ENCODE results near the gene FAM227B.
"Not testable (repeated sequence)": the region's sequence is repeated elsewhere in the genome, so short reads cannot be mapped to it uniquely, and the experiment has no call there.

FAM227B gene, protein sequence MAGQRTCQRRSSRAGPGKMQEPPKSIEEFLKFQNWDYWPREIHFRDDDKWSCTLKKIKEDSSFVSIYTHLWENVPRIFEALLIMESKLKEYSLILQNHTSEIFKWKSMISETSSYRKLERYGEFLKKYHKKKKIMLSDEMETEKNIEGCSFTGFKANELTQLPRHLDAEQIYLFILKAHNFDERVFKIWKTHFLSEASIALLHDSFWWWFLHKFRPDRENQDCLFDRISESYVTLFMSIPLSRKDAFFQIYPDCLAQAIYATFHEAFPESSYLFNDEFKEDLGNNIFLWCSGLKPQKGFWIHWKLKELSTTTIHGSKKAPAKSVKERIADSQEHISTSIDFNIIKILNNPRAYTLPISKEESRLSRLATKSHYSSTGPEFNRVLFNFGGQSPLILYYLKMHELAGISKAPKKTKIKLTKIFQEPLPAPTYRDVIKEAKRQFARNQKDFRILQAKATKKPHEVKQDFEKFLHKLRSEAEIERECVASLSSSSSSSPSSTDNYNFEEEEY

DNA sequence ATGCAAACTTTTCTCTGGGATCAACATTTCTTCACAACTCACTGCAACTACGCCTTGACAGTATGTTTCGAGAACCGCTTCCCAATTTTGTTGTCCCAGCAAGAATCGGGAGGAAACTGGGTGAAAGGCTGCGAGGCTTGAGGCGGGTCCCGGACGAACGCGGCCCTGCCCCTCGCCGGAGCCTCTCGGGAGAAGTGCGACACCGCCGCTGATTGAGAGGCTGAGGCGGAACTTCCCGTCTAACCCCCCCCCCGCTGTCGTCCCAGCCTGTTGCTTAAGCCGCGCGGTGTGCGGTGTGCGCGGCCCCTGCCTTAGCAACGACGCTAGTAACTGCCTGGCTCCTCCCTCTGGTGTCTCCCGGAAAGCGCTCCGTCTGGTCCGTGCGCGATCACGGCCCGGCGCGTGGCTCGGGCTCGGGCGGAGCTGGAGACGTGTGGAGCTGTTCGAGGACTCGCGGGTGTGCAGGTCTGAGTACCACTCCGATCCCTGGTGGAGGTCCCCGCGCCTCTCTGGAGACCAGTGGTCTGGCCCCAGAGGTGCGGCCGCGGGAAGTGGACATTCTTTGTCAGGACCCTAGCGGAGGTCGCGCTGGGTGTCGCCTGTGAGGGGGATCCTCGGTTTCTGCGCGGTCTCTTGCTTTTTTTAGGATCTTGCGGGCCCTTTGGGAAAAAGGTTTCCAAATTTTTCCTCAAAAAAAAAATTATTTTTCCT, at the start of gene FAM227B, which contains the start of gene DTWD1:
Gene FAM227B (minus strand): TSS at position 161 of the 711 bp plus-strand sequence. CDS start 5,647 bp downstream, outside the sequence.
Gene DTWD1 (plus strand): TSS at position 391 of the 711 bp plus-strand sequence. CDS start 4,120 bp downstream, outside the sequence.
- Mint-ChIP-seq H3K36me3 (ENCODE audit: low read depth) (peaks cover 21% of the 10 kb centered on the region), H3K4me3 (peak within 1 kb of the TSS; percentile 93), H3K9me3 (peaks cover 14% of the 10 kb centered on the region), H3K27ac (peak within 1 kb of the TSS; percentile 95), H3K4me1 (ENCODE audit: low read depth) (peaks cover 37% of the 10 kb centered on the region), H3K27me3 (ENCODE audit: low read depth) (no peaks in the 10 kb centered on the region)
- DNase-seq (ENCODE audit: low spot score) = peak; percentile 93

DNA sequence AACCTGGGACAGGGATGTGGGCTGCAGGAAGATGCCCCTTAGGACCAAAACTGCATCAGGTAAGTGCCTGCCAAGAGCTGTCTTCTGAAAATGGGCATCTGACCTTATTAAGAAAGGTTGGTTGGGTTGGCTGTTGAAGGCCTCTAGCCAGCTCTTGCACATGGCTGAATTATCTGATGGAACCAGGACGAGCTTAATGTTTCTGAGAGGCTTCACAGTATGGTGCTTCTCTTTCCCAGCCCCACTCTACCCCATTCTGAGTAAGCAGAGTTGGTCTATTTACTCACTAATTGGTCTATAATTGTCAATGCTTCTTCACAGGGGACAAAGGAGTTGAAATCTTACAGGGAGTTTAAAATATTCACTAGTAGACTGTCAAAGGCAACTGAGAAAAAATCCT, 48.7 kb upstream of the FAM227B start:
- no peak overlapping the region for H3K27ac Mint-ChIP-seq
- no peak for DNase-seq (ENCODE audit: low spot score)

DNA sequence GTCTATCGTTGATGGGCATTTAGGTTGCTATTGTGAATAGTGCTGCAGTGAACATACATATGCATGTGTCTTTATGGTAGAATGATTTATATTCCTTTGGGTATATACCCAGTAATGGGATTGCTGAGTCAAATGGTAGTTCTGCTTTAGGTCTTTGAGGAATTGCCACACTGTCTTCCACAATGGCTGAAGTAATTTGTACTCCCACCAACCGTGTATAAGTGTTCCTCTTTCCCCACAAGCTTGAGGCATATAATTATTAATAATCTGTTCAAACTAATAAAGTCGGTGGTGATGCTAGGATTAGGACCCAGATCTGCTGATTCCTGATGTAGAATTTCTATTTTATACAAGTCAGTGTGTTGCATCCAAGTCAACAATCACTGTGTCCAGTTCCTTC, 45.9 kb upstream of the FAM227B start:
- H3K36me3 Mint-ChIP-seq (ENCODE audit: low read depth); H3K9me3 Mint-ChIP-seq; H3K27ac Mint-ChIP-seq; DNase-seq (ENCODE audit: low spot score); H3K4me3 Mint-ChIP-seq; H3K4me1 Mint-ChIP-seq (ENCODE audit: low read depth): not testable (repeated sequence)
- H3K27me3 Mint-ChIP-seq (ENCODE audit: low read depth) = peaks cover 16% of the 10 kb centered on the region

More for the DNA sequence above, 48.7 kb upstream of the FAM227B start:
- Mint-ChIP-seq H3K4me3 (no peak overlapping the region), H3K4me1 (ENCODE audit: low read depth) (no peaks in the 10 kb centered on the region), H3K27me3 (ENCODE audit: low read depth) (peaks cover 6% of the 10 kb centered on the region), H3K9me3 (no peaks in the 10 kb centered on the region), H3K36me3 (ENCODE audit: low read depth) (no peaks in the 10 kb centered on the region)

DNA sequence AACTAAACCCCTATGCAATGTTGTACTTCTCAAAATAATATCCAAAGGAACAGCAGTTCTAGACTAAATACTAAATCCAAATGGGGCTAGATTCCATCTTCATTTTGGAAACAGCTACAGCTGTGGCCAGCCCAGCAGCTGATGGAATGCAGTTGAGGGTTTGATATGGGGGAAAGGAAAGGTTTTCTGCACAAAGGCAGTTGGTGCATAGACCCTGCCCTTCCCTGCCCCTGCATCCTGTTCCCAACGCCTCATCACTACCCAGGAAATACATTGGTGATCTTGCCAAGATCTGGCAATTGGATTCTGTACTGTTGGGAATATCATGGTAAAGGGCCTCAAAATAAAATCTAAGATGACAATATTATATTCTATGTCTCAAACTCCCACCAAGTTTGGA, 44.1 kb upstream of the FAM227B start:
- Mint-ChIP-seq H3K4me3 (no peak overlapping the region), H3K27me3 (ENCODE audit: low read depth) (peaks cover 26% of the 10 kb centered on the region), H3K36me3 (ENCODE audit: low read depth) (no peaks in the 10 kb centered on the region), H3K4me1 (ENCODE audit: low read depth) (no peaks in the 10 kb centered on the region), H3K27ac (no peak overlapping the region), H3K9me3 (no peaks in the 10 kb centered on the region)
- no peak for DNase-seq (ENCODE audit: low spot score)

DNA sequence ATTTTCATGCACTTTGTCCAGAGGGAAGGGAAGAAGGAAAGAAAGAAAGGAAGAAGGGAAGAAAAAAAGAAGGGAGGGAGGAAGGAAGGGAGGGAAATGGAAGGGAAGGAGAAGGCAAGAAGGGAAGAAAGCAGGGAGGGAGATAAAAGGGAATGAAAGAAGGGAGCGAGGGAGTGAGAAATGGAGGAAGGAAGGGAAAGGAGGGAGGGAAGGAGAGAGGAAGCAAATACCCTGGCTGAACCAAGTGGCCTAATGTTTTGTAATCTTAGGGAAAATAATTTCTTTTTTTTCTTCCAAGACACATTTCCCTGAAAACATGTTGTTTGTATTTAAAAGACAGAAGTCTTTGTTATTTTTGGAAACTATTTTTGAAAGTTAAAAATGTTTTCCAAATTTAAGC, 36.1 kb upstream of the FAM227B start:
- Mint-ChIP-seq H3K4me1 (ENCODE audit: low read depth) (no peaks in the 10 kb centered on the region), H3K36me3 (ENCODE audit: low read depth) (no peaks in the 10 kb centered on the region), H3K4me3 (no peak overlapping the region), H3K27ac (no peak overlapping the region), H3K27me3 (ENCODE audit: low read depth) (peaks cover 12% of the 10 kb centered on the region), H3K9me3 (peaks cover 24% of the 10 kb centered on the region)
- no peak for DNase-seq (ENCODE audit: low spot score)

DNA sequence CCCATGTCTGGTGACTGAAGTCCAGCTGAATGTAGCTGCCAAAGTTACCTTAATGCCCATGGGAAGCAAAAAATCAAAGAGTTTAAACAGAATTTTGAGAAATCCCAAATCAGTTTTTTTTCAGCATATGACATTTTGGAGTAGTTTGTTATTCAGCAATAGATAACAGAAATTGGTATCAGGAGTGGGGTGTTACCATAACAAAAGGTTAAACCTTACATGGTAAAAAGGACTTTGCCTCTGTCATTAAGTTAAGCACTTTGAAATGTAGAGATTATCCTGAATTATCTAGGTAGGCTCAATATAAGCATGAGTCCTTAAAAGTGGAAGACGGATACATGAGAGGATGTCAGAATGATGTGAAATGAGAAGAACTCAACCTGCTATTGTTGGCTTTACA, 32.3 kb upstream of the FAM227B start:
- H3K4me3 Mint-ChIP-seq = no peak overlapping the region
- no peak overlapping the region for H3K27ac Mint-ChIP-seq
- no peaks in the 10 kb centered on the region for H3K4me1 Mint-ChIP-seq (ENCODE audit: low read depth)
- no peak for DNase-seq (ENCODE audit: low spot score)
- H3K27me3 Mint-ChIP-seq (ENCODE audit: low read depth) = no peaks in the 10 kb centered on the region
- no peaks in the 10 kb centered on the region for H3K36me3 Mint-ChIP-seq (ENCODE audit: low read depth)
- peaks cover 25% of the 10 kb centered on the region for H3K9me3 Mint-ChIP-seq

DNA sequence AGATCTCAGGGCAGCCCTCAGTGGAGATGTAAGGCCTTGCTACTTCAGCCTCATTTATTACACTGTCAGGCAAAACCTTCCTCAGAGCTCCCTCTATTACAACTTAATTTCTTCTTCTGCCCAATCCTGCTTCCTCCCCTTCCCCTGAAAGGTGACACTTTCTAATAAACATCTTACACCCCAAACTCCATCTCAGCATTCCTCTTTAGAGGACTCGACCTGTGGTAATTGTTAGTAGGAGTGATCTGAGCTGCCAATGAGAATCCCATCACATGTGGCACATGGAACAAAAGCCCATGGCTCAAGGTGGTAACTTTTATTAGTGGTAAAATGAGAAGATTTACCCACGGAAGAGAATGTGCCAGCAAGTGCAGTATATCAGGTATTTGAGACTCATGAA, 30.1 kb upstream of the FAM227B start:
- Mint-ChIP-seq H3K27me3 (ENCODE audit: low read depth) (no peaks in the 10 kb centered on the region), H3K9me3 (peaks cover 24% of the 10 kb centered on the region), H3K27ac (no peak overlapping the region), H3K4me1 (ENCODE audit: low read depth) (no peaks in the 10 kb centered on the region), H3K4me3 (no peak overlapping the region), H3K36me3 (ENCODE audit: low read depth) (no peaks in the 10 kb centered on the region)
- DNase-seq (ENCODE audit: low spot score) = no peak

DNA sequence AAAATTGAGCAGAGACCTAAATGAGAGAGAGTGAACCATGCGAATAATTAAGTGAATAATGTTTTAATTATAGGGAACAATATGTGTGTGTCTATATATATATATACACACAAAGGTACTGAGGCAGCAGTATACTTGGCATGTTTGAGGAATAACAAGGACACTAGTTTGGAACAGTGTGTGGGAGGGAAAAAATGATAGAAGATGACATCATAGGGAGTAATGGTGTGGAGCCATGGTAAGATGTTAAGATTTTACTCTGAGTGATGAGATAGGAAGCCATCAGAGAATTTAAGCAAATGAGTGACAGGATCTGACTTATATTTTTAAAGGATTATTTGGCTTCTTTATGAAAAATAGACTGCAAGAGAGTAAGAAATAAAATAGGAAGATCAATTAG, 29.4 kb upstream of the FAM227B start:
- Mint-ChIP-seq H3K9me3 (peaks cover 24% of the 10 kb centered on the region), H3K4me1 (ENCODE audit: low read depth) (no peaks in the 10 kb centered on the region), H3K4me3 (no peak overlapping the region), H3K36me3 (ENCODE audit: low read depth) (no peaks in the 10 kb centered on the region), H3K27me3 (ENCODE audit: low read depth) (no peaks in the 10 kb centered on the region), H3K27ac (no peak overlapping the region)
- no peak for DNase-seq (ENCODE audit: low spot score)

DNA sequence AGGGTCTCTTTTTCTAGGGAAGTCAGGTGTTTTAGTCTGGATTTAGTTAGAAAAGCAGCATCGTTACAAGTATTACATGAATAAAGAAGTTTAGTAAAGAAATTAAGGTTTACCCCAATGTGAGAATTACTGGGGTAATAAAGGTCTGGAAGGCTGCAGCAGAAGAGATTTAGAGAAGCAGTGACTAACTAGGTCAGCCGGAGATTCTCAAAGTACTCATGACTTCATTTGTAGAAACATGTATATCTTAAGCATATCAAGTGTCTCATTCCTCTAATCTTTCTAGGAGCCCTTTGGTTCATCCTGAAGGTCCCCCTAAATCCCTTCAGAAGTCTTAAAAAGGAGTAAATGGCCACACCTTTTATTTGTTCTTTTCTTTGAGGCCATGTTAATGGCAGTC, 26.3 kb upstream of the FAM227B start:
- Mint-ChIP-seq H3K36me3 (ENCODE audit: low read depth) (peaks cover 8% of the 10 kb centered on the region), H3K9me3 (peaks cover 5% of the 10 kb centered on the region), H3K4me3 (no peak overlapping the region), H3K27me3 (ENCODE audit: low read depth) (no peaks in the 10 kb centered on the region), H3K27ac (no peak overlapping the region), H3K4me1 (ENCODE audit: low read depth) (no peaks in the 10 kb centered on the region)
- DNase-seq (ENCODE audit: low spot score) = no peak

DNA sequence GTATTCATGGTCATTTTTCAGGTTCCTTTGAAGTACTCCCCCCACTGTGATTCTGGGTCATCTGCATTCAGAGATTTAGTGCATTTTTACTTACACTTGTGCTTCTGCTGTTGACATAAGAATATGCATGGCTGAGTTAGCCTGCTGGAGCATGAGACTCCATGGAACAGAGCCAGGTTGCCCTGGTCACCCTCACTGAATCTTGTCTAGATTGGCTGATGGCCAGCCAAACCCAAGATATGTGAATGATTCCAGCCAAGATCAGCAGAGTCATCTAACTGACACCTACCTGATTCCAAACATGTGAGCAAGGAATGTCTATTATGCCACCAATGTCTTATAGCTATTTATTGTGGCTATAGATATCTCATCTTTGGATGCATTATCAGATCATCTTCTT, 25.3 kb upstream of the FAM227B start:
- H3K36me3 Mint-ChIP-seq (ENCODE audit: low read depth) = peaks cover 8% of the 10 kb centered on the region
- H3K4me3 Mint-ChIP-seq = no peak overlapping the region
- DNase-seq (ENCODE audit: low spot score) = no peak
- H3K9me3 Mint-ChIP-seq = no peaks in the 10 kb centered on the region
- no peaks in the 10 kb centered on the region for H3K27me3 Mint-ChIP-seq (ENCODE audit: low read depth)
- no peaks in the 10 kb centered on the region for H3K4me1 Mint-ChIP-seq (ENCODE audit: low read depth)
- no peak overlapping the region for H3K27ac Mint-ChIP-seq

DNA sequence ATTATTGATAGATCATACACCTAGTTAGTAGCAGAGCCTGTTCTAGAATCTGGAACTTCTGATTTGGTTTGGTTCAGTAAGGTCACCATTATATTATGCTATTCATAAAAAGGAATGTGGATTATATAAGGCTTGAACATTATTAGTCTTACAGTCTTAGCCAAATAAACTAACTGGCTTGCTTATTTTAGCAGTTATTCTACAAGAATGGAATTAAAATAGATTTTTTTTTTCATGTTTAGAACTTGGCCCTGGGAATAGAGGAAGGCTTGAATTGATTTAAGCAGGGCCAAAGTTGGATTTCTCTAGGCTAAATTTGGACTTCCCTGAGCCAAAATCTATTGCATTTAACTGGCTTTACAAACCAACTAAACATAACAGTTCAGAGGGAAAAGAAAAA, 24.7 kb upstream of the FAM227B start:
- Mint-ChIP-seq H3K36me3 (ENCODE audit: low read depth) (peaks cover 8% of the 10 kb centered on the region), H3K9me3 (no peaks in the 10 kb centered on the region), H3K4me3 (no peak overlapping the region), H3K27me3 (ENCODE audit: low read depth) (no peaks in the 10 kb centered on the region), H3K4me1 (ENCODE audit: low read depth) (no peaks in the 10 kb centered on the region), H3K27ac (no peak overlapping the region)
- no peak for DNase-seq (ENCODE audit: low spot score)

DNA sequence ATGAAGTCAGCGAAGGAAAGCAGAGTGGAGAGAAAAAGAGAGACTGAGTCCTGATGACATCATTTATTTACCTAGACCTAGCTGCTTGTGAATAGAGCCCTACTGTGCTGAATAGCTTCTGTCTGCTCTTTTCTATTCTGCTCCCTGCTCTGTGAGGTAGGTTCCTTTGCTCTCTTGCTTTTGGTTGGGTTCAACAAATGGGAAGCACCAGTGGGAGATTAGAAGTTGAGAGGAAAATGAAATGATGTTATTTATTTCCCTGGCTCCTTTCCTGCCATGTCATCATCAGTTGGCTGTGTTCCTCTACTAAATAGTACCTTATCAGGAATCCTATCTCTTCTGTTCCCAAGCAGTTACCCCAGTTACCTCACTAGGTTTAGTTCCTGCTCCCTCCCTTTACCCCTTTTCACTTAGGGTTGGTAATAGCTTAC, 23.8 kb upstream of the FAM227B start:
- Mint-ChIP-seq H3K4me3 (no peak overlapping the region), H3K4me1 (ENCODE audit: low read depth) (no peaks in the 10 kb centered on the region), H3K36me3 (ENCODE audit: low read depth) (peaks cover 8% of the 10 kb centered on the region), H3K27me3 (ENCODE audit: low read depth) (no peaks in the 10 kb centered on the region), H3K27ac (no peak overlapping the region), H3K9me3 (no peaks in the 10 kb centered on the region)
- no peak for DNase-seq (ENCODE audit: low spot score)

DNA sequence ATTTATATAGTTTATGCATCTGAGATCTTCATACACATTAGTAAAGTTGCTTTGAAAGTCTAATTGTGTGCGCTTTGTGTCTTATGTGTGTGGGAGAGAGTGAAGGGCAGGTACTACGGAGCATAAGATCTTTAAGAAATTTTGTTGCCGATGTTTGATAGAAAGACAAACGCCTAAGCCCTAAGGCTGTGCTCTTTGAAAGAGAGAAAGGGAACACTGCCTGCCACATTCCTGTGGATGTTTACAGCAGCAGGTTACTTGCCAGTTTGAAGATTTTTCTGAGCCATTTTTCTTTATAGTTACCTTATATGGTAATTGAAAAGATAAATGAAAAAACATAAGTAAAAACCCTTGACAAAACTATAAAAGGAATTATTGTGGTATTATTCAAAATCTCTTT, 17.2 kb upstream of the FAM227B start:
- H3K27ac Mint-ChIP-seq = no peak overlapping the region
- H3K4me1 Mint-ChIP-seq (ENCODE audit: low read depth) = no peaks in the 10 kb centered on the region
- H3K4me3 Mint-ChIP-seq = no peak overlapping the region
- no peaks in the 10 kb centered on the region for H3K27me3 Mint-ChIP-seq (ENCODE audit: low read depth)
- H3K9me3 Mint-ChIP-seq = no peaks in the 10 kb centered on the region
- peaks cover 16% of the 10 kb centered on the region for H3K36me3 Mint-ChIP-seq (ENCODE audit: low read depth)
- DNase-seq (ENCODE audit: low spot score) = no peak

DNA sequence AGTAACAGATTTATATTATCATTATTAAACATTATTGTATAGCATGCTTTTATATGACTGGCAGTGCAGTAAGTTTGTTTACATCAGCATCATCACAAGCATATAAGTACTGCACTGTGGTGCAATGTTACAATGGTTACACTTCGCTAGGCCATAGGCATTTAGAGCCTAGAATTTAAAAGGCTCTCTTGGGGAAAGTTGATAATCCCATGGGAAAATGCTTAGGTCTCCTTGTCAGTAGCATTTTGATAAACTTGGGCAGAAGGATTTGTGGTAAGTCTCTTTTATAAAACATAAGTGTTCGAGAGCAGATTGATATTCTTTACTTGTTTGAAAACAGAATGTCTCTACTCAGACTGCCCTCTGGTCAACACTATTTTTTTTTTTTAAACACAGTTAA, 7.8 kb upstream of the FAM227B start:
- DNase-seq (ENCODE audit: low spot score) = no peak
- peaks cover 5% of the 10 kb centered on the region for H3K9me3 Mint-ChIP-seq
- no peak overlapping the region for H3K4me3 Mint-ChIP-seq
- peaks cover 13% of the 10 kb centered on the region for H3K4me1 Mint-ChIP-seq (ENCODE audit: low read depth)
- peaks cover 33% of the 10 kb centered on the region for H3K36me3 Mint-ChIP-seq (ENCODE audit: low read depth)
- no peaks in the 10 kb centered on the region for H3K27me3 Mint-ChIP-seq (ENCODE audit: low read depth)
- no peak overlapping the region for H3K27ac Mint-ChIP-seq
